Pancreas (tissue), 10 donors: Measurements from ENCODE around the gene PIGP. TPM values are rescaled to one million over a fixed set of nuclear protein-coding genes. Genes with fewer than 3 reads are reported as not detected.
"Not testable (repeated sequence)": the region's sequence is repeated elsewhere in the genome, so short reads cannot be mapped to it uniquely, and the experiment has no call there.

Experiments
- ATAC-seq, 4 donors: fragments of 200-7000 bp; cut with Tn5 transposase; one replicate each; pipeline versions ENCODE4 v1.8.0 to v1.9.1; 2020; ENCODE audit warnings: mild to moderate bottlenecking in 4 of 4, moderate library complexity in 4 of 4
- DNase-seq, 6 donors: peaks; one replicate each; pipeline ENCODE4 v3.0.0-alpha.2; 2020
- FAIRE-seq: peaks from 2 replicates; lab custom pipeline; 2012; peaks lifted over from hg19 to GRCh38; lab: Jason Lieb, UNC
- H3K27ac ChIP-seq, 4 donors: fragments of 200-600 bp; sonication (generic); 1 replicate in 3 of 4; 2 replicates in 1 of 4; pipeline versions ENCODE4 v1.5.0 to v1.8.0; 2020
- H3K27me3 ChIP-seq, 4 donors: fragments of 200-600 bp; one replicate each; pipeline ENCODE4 v1.8.0; 2021
- H3K36me3 ChIP-seq, 3 donors: fragments of 200-600 bp; sonication (generic) in 1 of 3; one replicate each; pipeline versions ENCODE4 v1.5.0 to v1.8.0; 2020 to 2021
- H3K4me1 ChIP-seq, 3 donors: fragments of 200-600 bp; one replicate each; pipeline ENCODE4 v1.8.0; 2021
- H3K4me3 ChIP-seq, 4 donors: fragments of 200-600 bp; sonication (generic) in 2 of 4; one replicate each; pipeline versions ENCODE4 v1.5.0 to v1.8.0; 2020 to 2021
- H3K9me3 ChIP-seq, 4 donors: fragments of 200-600 bp; one replicate each; pipeline ENCODE4 v1.8.0; 2021
- WGBS, 2 donors: extraction: QIAGEN DNeasy Blood & Tissue Kit; methylation state at CpG; one replicate each; pipeline ENCODE4 v1.1.7; 2013; 5-methylcytosine and 5-hydroxymethylcytosine counted together
- intact Hi-C, 3 donors: fragments of 100-400 bp; cut with DNase I; formaldehyde crosslinking; loops; one replicate each; pipeline versions ENCODE4 v1.11.1 to v1.14.2; 2022
- polyA plus RNA-seq, 2 donors: library from polyadenylated mRNA; stranded (reverse); fragments of 200-250 nt; gene quantifications; one replicate each; pipeline ENCODE4 v1.2.3, GENCODE V29; 2013
- total RNA-seq, 6 donors: library from RNA; stranded (reverse); fragmentation: NEBNext Ultra II Directional in 4 of 6; extraction: Animal tissue kit (Norgen Biotek cat#: 25700) in 4 of 6; gene quantifications; one replicate each; pipeline versions ENCODE4 v1.2.1 to v1.2.4, GENCODE V29; 2021 to 2023
- TF ChIP-seq, protein P1 (sequence below), 4 donors: fragments of 200-600 bp; sonication (generic) in 3 of 4; IDR thresholded peaks; one replicate each; pipeline versions ENCODE4 v1.5.0 to v1.8.0; 2021; ENCODE audit warnings: antibody characterized with exemption in 4 of 4
- donor health status: healthy with polysubstance abuse.
- donor health status: DM: no; HTN: no; CAD: no; lungs with moderate emphysema.
- donor health status: DM: no; HTN: no; CAD: no.
- donor health status: control.
- donor health status: control.
- donor health status: Bipolar disorder and iron deficiency.
- donor health status: DM: yes; HTN: yes; CAD: no.
- donor health status: DM: no; HTN: no; CAD: no.
- donor health status: DM: no; HTN: no; CAD: no.
- donor health status: DM: yes; HTN: yes; CAD: no.

Gene PIGP
- total and polyA plus RNA-seq, 8 donors: 14.8 to 29.3 (median 17.2) TPM

DNA sequence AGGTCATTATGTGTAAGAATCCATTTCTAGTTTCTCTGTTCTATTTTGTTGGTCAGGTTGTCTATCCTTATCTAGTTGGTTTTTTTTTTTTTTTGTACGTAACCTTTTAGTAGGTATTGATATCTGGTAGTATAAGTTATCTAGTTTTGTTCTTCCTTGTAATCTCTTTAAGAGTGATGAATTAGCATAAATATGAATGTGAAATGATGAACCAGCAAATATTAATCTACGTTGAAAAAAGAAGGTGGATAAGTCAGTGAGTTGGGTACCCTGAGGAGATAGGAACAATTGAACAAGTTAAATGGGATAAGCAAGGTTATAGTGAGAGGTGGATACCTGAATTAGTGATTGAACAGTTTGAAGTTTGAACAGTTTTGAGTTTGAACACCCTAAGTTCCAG is 34.1 kb upstream of the PIGP start:
- TF ChIP-seq, protein P1, sequence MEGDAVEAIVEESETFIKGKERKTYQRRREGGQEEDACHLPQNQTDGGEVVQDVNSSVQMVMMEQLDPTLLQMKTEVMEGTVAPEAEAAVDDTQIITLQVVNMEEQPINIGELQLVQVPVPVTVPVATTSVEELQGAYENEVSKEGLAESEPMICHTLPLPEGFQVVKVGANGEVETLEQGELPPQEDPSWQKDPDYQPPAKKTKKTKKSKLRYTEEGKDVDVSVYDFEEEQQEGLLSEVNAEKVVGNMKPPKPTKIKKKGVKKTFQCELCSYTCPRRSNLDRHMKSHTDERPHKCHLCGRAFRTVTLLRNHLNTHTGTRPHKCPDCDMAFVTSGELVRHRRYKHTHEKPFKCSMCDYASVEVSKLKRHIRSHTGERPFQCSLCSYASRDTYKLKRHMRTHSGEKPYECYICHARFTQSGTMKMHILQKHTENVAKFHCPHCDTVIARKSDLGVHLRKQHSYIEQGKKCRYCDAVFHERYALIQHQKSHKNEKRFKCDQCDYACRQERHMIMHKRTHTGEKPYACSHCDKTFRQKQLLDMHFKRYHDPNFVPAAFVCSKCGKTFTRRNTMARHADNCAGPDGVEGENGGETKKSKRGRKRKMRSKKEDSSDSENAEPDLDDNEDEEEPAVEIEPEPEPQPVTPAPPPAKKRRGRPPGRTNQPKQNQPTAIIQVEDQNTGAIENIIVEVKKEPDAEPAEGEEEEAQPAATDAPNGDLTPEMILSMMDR (IDR thresholded peaks at IDR 0.05): no peak
- no peak for ATAC-seq
- H3K9me3 ChIP-seq: no peaks in the 10 kb centered on the region
- H3K4me1 ChIP-seq: no peaks in the 10 kb centered on the region
- no peak for FAIRE-seq
- peaks cover 0 to 6% (median 5%) of the 10 kb centered on the region in 3 donors for H3K36me3 ChIP-seq
- no peak overlapping the region for H3K27ac ChIP-seq
- DNase-seq: no peak
- WGBS, 2 donors: 93 to 95% methylated on average over 2 of the region's 2 CpGs
- no peaks in the 10 kb centered on the region for H3K27me3 ChIP-seq
- intact Hi-C loops: no loop called here
- no peak overlapping the region for H3K4me3 ChIP-seq

DNA sequence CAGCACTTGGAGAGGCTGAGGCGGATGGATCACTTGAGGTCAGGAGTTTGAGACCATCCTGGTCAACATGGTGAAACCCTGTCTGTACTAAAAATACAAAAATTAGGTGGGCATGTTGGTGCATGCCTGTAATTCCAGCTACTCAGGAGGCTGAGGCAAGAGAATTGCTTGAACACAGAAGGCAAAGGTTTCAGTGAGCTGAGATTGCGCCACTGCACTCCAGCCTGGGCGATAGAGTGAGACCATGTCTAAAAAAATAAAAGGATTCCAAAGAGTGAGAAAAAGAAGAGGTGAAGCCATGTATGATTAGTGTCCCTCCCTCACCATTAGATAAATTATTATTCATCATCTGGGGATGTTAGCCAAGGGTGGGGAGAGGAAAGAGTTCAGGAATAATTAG is 29.9 kb upstream of the PIGP start:
- FAIRE-seq, H3K27me3 ChIP-seq, H3K4me3 ChIP-seq, H3K9me3 ChIP-seq, DNase-seq, H3K4me1 ChIP-seq, intact Hi-C loops, H3K27ac ChIP-seq, ATAC-seq: not testable (repeated sequence)
- peaks cover 0 to 18% (median 0%) of the 10 kb centered on the region in 3 donors for H3K36me3 ChIP-seq
- 98% methylated on average over 3 of the region's 3 CpGs for WGBS, 2 donors

DNA sequence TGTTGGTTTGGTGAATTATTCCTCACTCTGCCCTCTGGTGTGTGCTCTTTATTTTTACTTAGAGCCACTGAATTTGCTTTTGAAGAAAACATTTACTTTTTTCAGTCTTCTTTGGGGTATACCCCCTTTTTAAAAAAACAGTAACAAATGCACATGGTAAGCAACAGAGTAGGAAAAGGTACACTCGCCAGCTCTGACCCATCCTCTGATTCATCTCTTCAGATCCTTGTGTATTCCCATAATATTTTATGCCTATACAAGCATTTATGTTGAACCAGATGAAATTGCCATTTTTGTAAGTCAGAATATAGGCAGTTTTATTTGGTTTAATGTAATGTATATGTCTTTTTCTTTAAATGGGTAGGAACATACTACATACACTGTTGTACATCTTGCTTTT is 28.5 kb upstream of the PIGP start:
- no peak for FAIRE-seq

DNA sequence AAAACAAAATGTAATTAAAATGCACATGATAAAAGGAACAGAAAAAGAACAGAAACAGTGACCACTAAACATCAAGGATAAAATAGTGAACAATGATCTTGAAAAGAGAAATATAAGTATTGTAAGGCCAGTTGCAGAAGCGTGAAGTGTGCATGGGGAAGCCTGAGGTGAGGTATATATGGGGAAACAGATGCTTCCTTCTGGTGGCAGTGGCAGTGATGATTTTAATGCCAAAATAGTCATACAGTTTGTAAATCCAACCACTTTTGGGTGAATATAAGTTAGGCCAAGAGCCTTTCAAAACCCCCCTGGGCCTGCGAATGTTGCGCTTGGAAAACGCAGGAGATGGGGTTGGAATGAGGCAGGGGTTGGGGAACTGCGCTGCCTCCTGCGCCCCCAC is 27.4 kb upstream of the PIGP start:
- H3K36me3 ChIP-seq: peaks cover 0 to 34% (median 0%) of the 10 kb centered on the region in 3 donors
- no peaks in the 10 kb centered on the region for H3K27me3 ChIP-seq
- intact Hi-C loops: no loop called here
- no peak overlapping the region for H3K4me3 ChIP-seq
- H3K9me3 ChIP-seq: no peaks in the 10 kb centered on the region
- H3K27ac ChIP-seq: no peak overlapping the region
- FAIRE-seq: no peak
- TF ChIP-seq, protein P1 (IDR thresholded peaks at IDR 0.05): no peak
- no peak for DNase-seq
- no peaks in the 10 kb centered on the region for H3K4me1 ChIP-seq
- no peak for ATAC-seq
- WGBS, 2 donors: 98% methylated on average over 6 of the region's 6 CpGs

More for the DNA sequence above, 28.5 kb upstream of the PIGP start:
- Histone ChIP-seq H3K4me1 (no peaks in the 10 kb centered on the region), H3K4me3 (no peak overlapping the region), H3K9me3 (no peaks in the 10 kb centered on the region), H3K36me3 (peaks cover 0 to 24% (median 0%) of the 10 kb centered on the region in 3 donors), H3K27me3 (no peaks in the 10 kb centered on the region), H3K27ac (no peak overlapping the region)
- intact Hi-C loops: no loop called here
- ATAC-seq (no peak), DNase-seq (no peak)
- WGBS, 2 donors: 91 to 92% methylated on average over 1 of the region's 1 CpG
- TF ChIP-seq, protein P1 (IDR thresholded peaks at IDR 0.05): no peak

DNA sequence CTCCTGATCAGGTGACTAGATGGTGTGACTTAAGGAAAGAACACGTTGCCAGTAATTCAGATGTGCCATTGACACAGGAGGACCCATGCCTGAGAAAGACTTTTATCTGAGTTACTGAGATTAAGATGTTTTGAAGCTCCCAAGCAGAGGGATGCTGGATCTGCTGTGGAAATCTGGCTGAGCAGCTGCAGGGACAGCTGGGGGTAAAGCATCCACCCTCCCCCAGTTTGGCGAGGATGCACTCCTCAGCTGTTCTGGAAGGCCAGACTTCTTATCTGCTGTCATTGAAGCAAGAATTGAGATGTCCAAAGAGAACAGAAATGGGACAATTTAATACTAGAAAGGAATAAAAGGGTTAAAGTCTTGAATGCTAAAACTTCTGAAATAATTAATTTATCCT is 25.9 kb upstream of the PIGP start:
- Histone ChIP-seq H3K27me3 (no peaks in the 10 kb centered on the region), H3K9me3 (no peaks in the 10 kb centered on the region), H3K4me3 (no peak overlapping the region), H3K36me3 (peaks cover 0 to 35% (median 0%) of the 10 kb centered on the region in 3 donors), H3K4me1 (no peaks in the 10 kb centered on the region), H3K27ac (no peak overlapping the region)
- intact Hi-C loops: no loop called here
- WGBS, 2 donors: 89 to 90% methylated on average over 2 of the region's 2 CpGs
- no peak for DNase-seq
- no peak for ATAC-seq
- no peak for FAIRE-seq
- TF ChIP-seq, protein P1 (IDR thresholded peaks at IDR 0.05): no peak
